Measurements from ENCODE around the gene ING3.

Gene ING3

DNA sequence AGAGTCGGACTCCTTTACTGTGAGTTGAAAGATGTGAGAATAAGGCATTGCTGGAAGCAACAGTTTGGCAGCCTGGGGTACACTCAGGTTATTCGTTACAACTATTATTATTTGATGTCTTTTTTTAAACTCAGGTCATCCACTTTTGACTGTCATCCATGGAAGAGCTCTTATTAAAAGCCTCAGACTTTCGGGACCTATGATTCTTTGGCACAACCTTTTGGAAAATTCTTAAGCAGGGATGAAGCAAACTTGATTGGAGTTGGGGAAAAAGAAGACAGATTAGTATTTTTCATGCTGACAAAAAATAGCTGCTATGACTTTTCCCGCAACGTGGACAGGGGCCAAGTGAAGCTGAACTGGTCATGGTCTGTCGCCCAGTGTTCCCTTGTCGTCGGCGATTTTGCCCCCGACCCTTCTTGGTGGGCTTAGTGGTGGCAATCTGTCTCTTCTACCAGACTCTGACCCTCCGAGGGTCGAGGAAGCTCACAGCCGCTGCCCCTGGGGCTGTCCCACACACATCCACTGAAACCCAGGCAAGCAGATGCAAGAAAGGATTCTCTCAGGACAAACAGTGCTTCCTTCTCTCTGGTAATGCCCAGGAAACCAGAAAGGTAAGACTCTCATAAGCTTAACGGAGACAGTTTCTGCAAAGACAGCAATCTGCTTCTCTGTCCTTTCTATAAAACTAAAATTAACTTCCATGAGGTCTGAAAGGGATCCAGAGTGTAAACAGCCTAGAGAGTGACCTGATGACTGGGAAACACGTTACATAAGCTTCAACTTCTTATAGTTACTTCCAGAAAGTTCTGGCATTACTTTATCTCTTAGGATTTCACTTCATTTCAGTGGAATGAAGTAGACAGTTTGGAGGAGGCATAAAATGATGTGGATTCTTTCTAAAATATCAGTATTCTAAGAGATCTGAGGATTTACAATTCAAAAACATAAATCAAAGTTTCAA is 39.0 kb downstream of the ING3 start:
- TF ChIP-seq, protein P1, sequence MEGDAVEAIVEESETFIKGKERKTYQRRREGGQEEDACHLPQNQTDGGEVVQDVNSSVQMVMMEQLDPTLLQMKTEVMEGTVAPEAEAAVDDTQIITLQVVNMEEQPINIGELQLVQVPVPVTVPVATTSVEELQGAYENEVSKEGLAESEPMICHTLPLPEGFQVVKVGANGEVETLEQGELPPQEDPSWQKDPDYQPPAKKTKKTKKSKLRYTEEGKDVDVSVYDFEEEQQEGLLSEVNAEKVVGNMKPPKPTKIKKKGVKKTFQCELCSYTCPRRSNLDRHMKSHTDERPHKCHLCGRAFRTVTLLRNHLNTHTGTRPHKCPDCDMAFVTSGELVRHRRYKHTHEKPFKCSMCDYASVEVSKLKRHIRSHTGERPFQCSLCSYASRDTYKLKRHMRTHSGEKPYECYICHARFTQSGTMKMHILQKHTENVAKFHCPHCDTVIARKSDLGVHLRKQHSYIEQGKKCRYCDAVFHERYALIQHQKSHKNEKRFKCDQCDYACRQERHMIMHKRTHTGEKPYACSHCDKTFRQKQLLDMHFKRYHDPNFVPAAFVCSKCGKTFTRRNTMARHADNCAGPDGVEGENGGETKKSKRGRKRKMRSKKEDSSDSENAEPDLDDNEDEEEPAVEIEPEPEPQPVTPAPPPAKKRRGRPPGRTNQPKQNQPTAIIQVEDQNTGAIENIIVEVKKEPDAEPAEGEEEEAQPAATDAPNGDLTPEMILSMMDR (IDR thresholded peaks at IDR 0.05; ENCODE audit: borderline replicate concordance, extremely low read depth, low read length, poor library complexity, severe bottlenecking), result no peak
- no peak for TF ChIP-seq EZH2 (IDR thresholded peaks at IDR 0.05; ENCODE audit: borderline replicate concordance, low read depth, low read length, severe bottlenecking)
- Histone ChIP-seq H3K27me3 (ENCODE audit: insufficient read depth, low read length, poor library complexity) (peaks cover 24% of the 10 kb centered on the region), H3K9me3 (ENCODE audit: insufficient read depth, low read length, severe bottlenecking) (no peaks in the 10 kb centered on the region), H3K4me2 (ENCODE audit: insufficient read depth, low read length) (peak overlapping the region; percentile 74; the same call in 1 of the 2 replicates), H3K9ac (ENCODE audit: low read depth, low read length) (no peak overlapping the region), H3K4me3 (ENCODE audit: low read depth in 1 of 2, low read length in 2 of 2) (no peak overlapping the region), H3K27ac (ENCODE audit: low read length) (no peak overlapping the region), H3K36me3 (ENCODE audit: insufficient read depth, low read length) (no peaks in the 10 kb centered on the region), H2AFZ (ENCODE audit: low read depth, low read length) (no peak overlapping the region), H3K4me1 (ENCODE audit: insufficient read depth, low read length) (peaks cover 15% of the 10 kb centered on the region), H3K79me2 (ENCODE audit: insufficient read depth, low read length) (no peaks in the 10 kb centered on the region), H4K20me1 (ENCODE audit: insufficient read depth, low read length) (no peaks in the 10 kb centered on the region)
- no peak for ATAC-seq (ENCODE audit: insufficient read depth, low read depth)
- no peak for DNase-seq

DNA sequence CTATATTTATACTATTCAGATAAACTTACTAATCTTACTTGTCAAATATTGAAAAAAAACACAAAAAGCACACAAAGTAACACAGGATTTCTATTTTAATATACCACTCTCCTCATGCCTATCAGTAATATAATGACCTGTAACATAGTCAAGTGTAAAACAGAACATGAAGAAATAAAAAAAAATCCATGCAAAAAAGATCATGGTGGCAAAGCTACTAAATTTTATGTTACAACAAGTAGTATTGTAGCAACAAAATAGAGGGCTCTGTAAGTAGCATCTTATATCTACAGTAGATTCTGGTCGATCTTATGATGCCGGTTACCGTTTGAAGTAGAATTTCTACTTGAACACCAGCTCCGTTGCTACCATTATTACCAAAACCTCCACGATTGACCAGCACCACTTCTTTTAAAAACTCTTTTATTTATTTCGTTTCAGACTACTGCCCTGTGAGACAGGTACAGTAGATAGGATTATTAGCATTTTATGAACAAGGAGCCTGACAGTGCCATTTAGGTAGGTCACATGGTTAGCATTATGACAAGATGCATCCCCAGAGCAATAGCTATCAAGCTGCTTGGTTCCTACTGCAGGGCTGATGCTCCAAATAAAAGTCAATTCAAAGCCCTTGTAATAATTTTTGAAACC is 40.0 kb downstream of the ING3 start:
- no peak for ATAC-seq (ENCODE audit: insufficient read depth, low read depth)
- H3K4me2 ChIP-seq (ENCODE audit: insufficient read depth, low read length), result no peak overlapping the region
- H3K36me3 ChIP-seq (ENCODE audit: insufficient read depth, low read length), result no peaks in the 10 kb centered on the region
- TF ChIP-seq EZH2 (IDR thresholded peaks at IDR 0.05; ENCODE audit: borderline replicate concordance, low read depth, low read length, severe bottlenecking), result no peak
- TF ChIP-seq, protein P1 (IDR thresholded peaks at IDR 0.05; ENCODE audit: borderline replicate concordance, extremely low read depth, low read length, poor library complexity, severe bottlenecking), result no peak
- H2AFZ ChIP-seq (ENCODE audit: low read depth, low read length), result no peak overlapping the region
- H3K79me2 ChIP-seq (ENCODE audit: insufficient read depth, low read length), result no peaks in the 10 kb centered on the region
- no peak overlapping the region for H3K27ac ChIP-seq (ENCODE audit: low read length)
- peaks cover 24% of the 10 kb centered on the region for H3K27me3 ChIP-seq (ENCODE audit: insufficient read depth, low read length, poor library complexity)
- H3K4me3 ChIP-seq (ENCODE audit: low read depth in 1 of 2, low read length in 2 of 2), result no peak overlapping the region
- H3K9ac ChIP-seq (ENCODE audit: low read depth, low read length), result no peak overlapping the region
- H3K9me3 ChIP-seq (ENCODE audit: insufficient read depth, low read length, severe bottlenecking), result no peaks in the 10 kb centered on the region
- peaks cover 17% of the 10 kb centered on the region for H3K4me1 ChIP-seq (ENCODE audit: insufficient read depth, low read length)
- H4K20me1 ChIP-seq (ENCODE audit: insufficient read depth, low read length), result no peaks in the 10 kb centered on the region
- no peak for DNase-seq

DNA sequence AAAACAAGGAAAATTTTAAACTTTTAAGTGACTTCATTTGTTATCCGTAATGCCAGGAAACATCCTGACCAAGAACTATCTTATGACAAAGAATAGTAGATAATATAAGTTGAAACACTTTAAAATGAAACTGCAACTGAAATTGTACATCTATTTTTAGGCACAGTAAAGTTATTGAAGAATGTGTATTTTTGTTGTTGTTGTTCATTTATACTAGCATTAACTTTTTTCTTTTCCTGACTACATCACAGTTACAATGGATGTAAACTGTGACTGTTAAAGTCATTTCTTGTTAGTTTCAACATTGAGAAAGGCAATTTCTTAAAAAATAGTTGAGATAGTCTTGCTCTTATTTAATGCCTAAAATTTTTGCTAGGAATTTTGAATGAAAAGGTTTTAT is 40.6 kb downstream of the ING3 start:
- H3K27ac ChIP-seq (ENCODE audit: low read length), result no peak overlapping the region
- H3K4me3 ChIP-seq (ENCODE audit: low read depth in 1 of 2, low read length in 2 of 2), result no peak overlapping the region
- H3K79me2 ChIP-seq (ENCODE audit: insufficient read depth, low read length), result no peaks in the 10 kb centered on the region
- TF ChIP-seq EZH2 (IDR thresholded peaks at IDR 0.05; ENCODE audit: borderline replicate concordance, low read depth, low read length, severe bottlenecking), result no peak
- TF ChIP-seq, protein P1 (IDR thresholded peaks at IDR 0.05; ENCODE audit: borderline replicate concordance, extremely low read depth, low read length, poor library complexity, severe bottlenecking), result no peak
- no peak overlapping the region for H3K9ac ChIP-seq (ENCODE audit: low read depth, low read length)
- no peak overlapping the region for H3K4me2 ChIP-seq (ENCODE audit: insufficient read depth, low read length)
- no peak for DNase-seq
- H3K36me3 ChIP-seq (ENCODE audit: insufficient read depth, low read length), result no peaks in the 10 kb centered on the region
- no peaks in the 10 kb centered on the region for H3K9me3 ChIP-seq (ENCODE audit: insufficient read depth, low read length, severe bottlenecking)
- no peak for ATAC-seq (ENCODE audit: insufficient read depth, low read depth)
- no peak overlapping the region for H2AFZ ChIP-seq (ENCODE audit: low read depth, low read length)
- H3K4me1 ChIP-seq (ENCODE audit: insufficient read depth, low read length), result peaks cover 23% of the 10 kb centered on the region
- H4K20me1 ChIP-seq (ENCODE audit: insufficient read depth, low read length), result no peaks in the 10 kb centered on the region
- H3K27me3 ChIP-seq (ENCODE audit: insufficient read depth, low read length, poor library complexity), result peaks cover 24% of the 10 kb centered on the region
